ENCODE measurements around the gene GALM. TPM values are rescaled to one million over a fixed set of nuclear protein-coding genes. Genes with fewer than 3 reads are reported as not detected.

The GALM gene
- total RNA-seq, 1 donor from 2014 or later = 8.3 TPM

DNA sequence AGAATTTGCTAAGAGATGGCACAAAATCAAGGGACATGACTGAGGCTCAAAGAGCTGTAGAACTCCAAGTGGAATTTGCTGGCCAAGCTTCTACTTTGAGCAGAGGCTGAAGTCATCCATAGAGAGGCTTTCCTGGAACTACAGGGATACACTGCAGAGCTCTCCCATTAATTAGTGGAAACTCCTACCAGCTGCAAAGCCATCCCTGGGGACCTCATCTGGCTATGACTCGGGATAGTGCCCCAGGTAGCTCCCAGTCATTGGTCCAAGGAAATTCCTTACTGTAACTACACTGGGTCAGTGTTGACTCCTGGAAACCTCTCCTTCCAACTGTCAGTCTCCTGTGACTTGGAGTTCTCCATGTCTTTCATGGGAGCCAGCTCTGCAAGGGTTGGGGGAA lies 10.5 kb upstream of the GALM start:
- no peak for DNase-seq (ENCODE audit: low read depth)
- no peak for TF ChIP-seq CTCF (conservative IDR thresholded peaks at IDR 0.05; ENCODE audit: low read depth, low read length)
- no peak overlapping the region for H3K4me3 ChIP-seq (ENCODE audit: low read depth, low read length)

- no peak for TF ChIP-seq CTCF (conservative IDR thresholded peaks at IDR 0.05; ENCODE audit: low read depth, low read length)
- DNase-seq (ENCODE audit: low read depth) = no peak
- no peak overlapping the region for H3K4me3 ChIP-seq (ENCODE audit: low read depth, low read length)
These were observed 8.9 kb upstream of the GALM start for GRCh38 chr2:38656866-38657480.

- no peak for DNase-seq (ENCODE audit: low read depth)
- TF ChIP-seq CTCF (conservative IDR thresholded peaks at IDR 0.05; ENCODE audit: low read depth, low read length) = no peak
- H3K4me3 ChIP-seq (ENCODE audit: low read depth, low read length) = no peak overlapping the region
These were observed 7.3 kb upstream of the GALM start for GRCh38 chr2:38658613-38659012.

- no peak overlapping the region for H3K4me3 ChIP-seq (ENCODE audit: low read depth, low read length)
- DNase-seq (ENCODE audit: low read depth) = no peak
- no peak for TF ChIP-seq CTCF (conservative IDR thresholded peaks at IDR 0.05; ENCODE audit: low read depth, low read length)
These were observed 6.8 kb upstream of the GALM start for GRCh38 chr2:38659115-38659514.

GRCh38 chr2:38660282-38660681 lies 5.6 kb upstream of the GALM start:
- DNase-seq (ENCODE audit: low read depth) = no peak
- no peak overlapping the region for H3K4me3 ChIP-seq (ENCODE audit: low read depth, low read length)
- no peak for TF ChIP-seq CTCF (conservative IDR thresholded peaks at IDR 0.05; ENCODE audit: low read depth, low read length)

DNA sequence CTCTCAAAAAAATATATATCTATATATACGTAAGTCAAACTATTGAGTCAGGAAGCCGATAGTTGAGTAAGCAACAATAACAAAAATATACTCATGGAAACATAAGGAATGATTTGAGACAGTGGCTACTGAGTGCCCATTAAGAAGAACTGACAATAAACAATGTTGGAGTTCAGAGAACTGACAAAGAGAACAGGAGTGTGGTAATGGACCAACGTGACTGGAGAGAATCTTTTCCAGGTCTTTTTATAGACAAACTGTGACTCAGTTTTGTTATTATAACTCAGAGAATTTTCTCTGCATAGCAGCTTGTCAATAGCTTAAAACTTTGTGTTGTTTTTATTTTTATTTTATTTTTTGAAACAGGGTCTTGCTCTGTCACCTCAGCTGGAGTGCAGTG lies 4.6 kb upstream of the GALM start:
- TF ChIP-seq CTCF (conservative IDR thresholded peaks at IDR 0.05; ENCODE audit: low read depth, low read length) = no peak
- no peak for DNase-seq (ENCODE audit: low read depth)
- H3K4me3 ChIP-seq (ENCODE audit: low read depth, low read length) = no peak overlapping the region

DNA sequence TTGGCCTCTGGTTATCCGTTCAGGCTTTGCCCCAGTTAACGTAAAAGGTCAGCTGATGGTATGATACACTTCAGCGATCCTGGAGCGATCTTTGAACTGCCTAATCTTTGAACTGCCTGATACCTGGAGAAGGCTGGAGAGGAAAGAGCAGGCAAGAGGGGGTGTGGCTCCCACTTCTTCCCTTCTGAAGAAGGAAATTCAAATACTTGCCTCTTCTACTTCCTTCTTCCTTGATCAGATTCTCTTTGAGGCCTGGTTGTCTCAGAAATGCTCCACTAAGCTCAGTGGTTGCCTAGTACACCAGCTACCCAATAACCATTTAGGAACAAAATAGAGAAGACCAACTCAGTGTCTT lies 619 bp downstream of the GALM start:
- TF ChIP-seq CTCF (conservative IDR thresholded peaks at IDR 0.05; ENCODE audit: low read depth, low read length) = no peak
- H3K4me3 ChIP-seq (ENCODE audit: low read depth, low read length) = peak overlapping the region; percentile 64

More for the DNA sequence above, 619 bp downstream of the GALM start:
- no peak for DNase-seq (ENCODE audit: low read depth)

All from epithelial cell of proximal tubule (primary cell).